HepG2 (cell line): Measurements from ENCODE around the gene VCL.

ENCODE experiments used
- CBFB ChIP-seq: sonication (generic); formaldehyde crosslinking; IDR thresholded peaks from 2 replicates; pipeline ENCODE4 v1.4.0; 2020; ENCODE audit warnings: missing genetic modification reagents
- KAT2B ChIP-seq: fragments of 150-350 bp; IDR thresholded peaks from 2 replicates; pipeline ENCODE4 v1.6.1; 2014; ENCODE audit warnings: low read depth, low read length, borderline replicate concordance
- POLR2A ChIP-seq, 2 experiments: IDR thresholded peaks; 2 replicates each; pipeline ENCODE4 v1.6.1; 2011; ENCODE audit warnings: low read depth in 2 of 2, low read length in 2 of 2, mild to moderate bottlenecking in 1 of 2, moderate library complexity in 1 of 2; ENCODE audit not compliant: insufficient read depth in 1 of 2
- SP4 ChIP-seq: sonication (generic); formaldehyde crosslinking; IDR thresholded peaks from 2 replicates; pipeline ENCODE4 v1.8.1; 2023; ENCODE audit warnings: mild to moderate bottlenecking, missing genetic modification reagents
- TARDBP ChIP-seq: sonication (generic); formaldehyde crosslinking; IDR thresholded peaks from 2 replicates; pipeline ENCODE4 v1.8.0; 2022; ENCODE audit warnings: mild to moderate bottlenecking, missing genetic modification reagents
- ZFP37 ChIP-seq: sonication (generic); formaldehyde crosslinking; IDR thresholded peaks from 2 replicates; pipeline ENCODE4 v1.4.0; 2020; ENCODE audit warnings: missing genetic modification reagents, borderline replicate concordance
- ZSCAN30 ChIP-seq: sonication (generic); formaldehyde crosslinking; IDR thresholded peaks from 2 replicates; pipeline ENCODE4 v1.5.0; 2020; ENCODE audit warnings: mild to moderate bottlenecking, missing genetic modification reagents
- TF ChIP-seq, protein P1 (sequence below): sonication (generic); formaldehyde crosslinking; IDR thresholded peaks from 2 replicates; pipeline ENCODE4 v1.5.0; 2020; ENCODE audit warnings: mild to moderate bottlenecking, missing genetic modification reagents, moderate library complexity
- TF ChIP-seq, protein P2 (sequence below): sonication (generic); formaldehyde crosslinking; conservative IDR thresholded peaks from 2 replicates; pipeline ENCODE4 v1.4.0; 2020; ENCODE audit warnings: missing genetic modification reagents
- TF ChIP-seq, protein P3 (sequence below): sonication (generic); formaldehyde crosslinking; IDR thresholded peaks from 2 replicates; pipeline ENCODE4 v1.5.0; 2020; ENCODE audit warnings: missing genetic modification reagents, mild to moderate bottlenecking, borderline replicate concordance

DNA sequence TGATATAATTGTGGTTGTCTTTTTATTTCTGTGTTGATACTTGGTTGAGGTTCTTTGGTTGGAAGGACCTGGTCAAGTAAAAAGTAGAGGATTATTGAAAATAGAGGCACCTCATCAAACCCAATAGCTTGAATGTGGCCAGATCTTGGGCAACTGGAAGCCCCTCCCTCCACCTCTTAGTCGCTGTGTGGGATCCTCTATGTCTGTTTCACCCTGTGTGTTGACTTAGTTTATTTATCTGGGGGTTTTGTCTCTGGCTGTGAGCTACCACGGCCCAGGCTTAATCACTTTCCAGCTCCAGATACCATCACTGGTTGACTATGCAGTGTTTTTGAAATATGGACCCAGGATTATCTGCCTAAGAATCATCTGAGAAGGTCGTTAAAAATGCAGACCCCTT, 94.5 kb downstream of the VCL start:
- TF ChIP-seq, protein P1, sequence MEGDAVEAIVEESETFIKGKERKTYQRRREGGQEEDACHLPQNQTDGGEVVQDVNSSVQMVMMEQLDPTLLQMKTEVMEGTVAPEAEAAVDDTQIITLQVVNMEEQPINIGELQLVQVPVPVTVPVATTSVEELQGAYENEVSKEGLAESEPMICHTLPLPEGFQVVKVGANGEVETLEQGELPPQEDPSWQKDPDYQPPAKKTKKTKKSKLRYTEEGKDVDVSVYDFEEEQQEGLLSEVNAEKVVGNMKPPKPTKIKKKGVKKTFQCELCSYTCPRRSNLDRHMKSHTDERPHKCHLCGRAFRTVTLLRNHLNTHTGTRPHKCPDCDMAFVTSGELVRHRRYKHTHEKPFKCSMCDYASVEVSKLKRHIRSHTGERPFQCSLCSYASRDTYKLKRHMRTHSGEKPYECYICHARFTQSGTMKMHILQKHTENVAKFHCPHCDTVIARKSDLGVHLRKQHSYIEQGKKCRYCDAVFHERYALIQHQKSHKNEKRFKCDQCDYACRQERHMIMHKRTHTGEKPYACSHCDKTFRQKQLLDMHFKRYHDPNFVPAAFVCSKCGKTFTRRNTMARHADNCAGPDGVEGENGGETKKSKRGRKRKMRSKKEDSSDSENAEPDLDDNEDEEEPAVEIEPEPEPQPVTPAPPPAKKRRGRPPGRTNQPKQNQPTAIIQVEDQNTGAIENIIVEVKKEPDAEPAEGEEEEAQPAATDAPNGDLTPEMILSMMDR (CRISPR knock-in tag): no peak
- no peak for TF ChIP-seq ZFP37 (CRISPR knock-in tag)
- TF ChIP-seq KAT2B: no peak
- TF ChIP-seq TARDBP (CRISPR knock-in tag): no peak
- TF ChIP-seq POLR2A (IDR thresholded peaks at IDR 0.05; ENCODE audit: insufficient read depth in 1 of 2, low read depth in 2 of 2, low read length in 2 of 2): no peak
- TF ChIP-seq, protein P2, sequence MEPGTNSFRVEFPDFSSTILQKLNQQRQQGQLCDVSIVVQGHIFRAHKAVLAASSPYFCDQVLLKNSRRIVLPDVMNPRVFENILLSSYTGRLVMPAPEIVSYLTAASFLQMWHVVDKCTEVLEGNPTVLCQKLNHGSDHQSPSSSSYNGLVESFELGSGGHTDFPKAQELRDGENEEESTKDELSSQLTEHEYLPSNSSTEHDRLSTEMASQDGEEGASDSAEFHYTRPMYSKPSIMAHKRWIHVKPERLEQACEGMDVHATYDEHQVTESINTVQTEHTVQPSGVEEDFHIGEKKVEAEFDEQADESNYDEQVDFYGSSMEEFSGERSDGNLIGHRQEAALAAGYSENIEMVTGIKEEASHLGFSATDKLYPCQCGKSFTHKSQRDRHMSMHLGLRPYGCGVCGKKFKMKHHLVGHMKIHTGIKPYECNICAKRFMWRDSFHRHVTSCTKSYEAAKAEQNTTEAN (CRISPR knock-in tag): no peak
- TF ChIP-seq CBFB (CRISPR knock-in tag): no peak
- TF ChIP-seq SP4: no peak
- TF ChIP-seq ZSCAN30 (CRISPR knock-in tag): no peak
- TF ChIP-seq, protein P3, sequence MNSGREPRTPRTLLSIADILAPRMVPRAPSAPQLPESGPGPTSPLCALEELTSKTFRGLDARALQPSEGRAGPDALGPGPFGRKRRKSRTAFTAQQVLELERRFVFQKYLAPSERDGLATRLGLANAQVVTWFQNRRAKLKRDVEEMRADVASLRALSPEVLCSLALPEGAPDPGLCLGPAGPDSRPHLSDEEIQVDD: no peak
